Mesenteric fat pad (tissue), 1 donor: ENCODE measurements around the gene DTX4. TPM values are rescaled to one million over a fixed set of nuclear protein-coding genes. Genes with fewer than 3 reads are reported as not detected.

Experiments used
- DNase-seq: peaks from one replicate; pipeline ENCODE4 v3.0.0-alpha.2; 2020; ENCODE audit warnings: low spot score
- total RNA-seq: library from RNA; stranded (reverse); fragmentation: NEBNext Ultra II Directional; extraction: Animal tissue kit (Norgen Biotek cat#: 25700); gene quantifications from one replicate; pipeline ENCODE4 v1.2.1, GENCODE V29; 2021
- donor health status: DM: yes; HTN: yes; CAD: no.

DTX4 gene
- total RNA-seq, 1 donor from 2014 or later = 60.8 TPM

DNA sequence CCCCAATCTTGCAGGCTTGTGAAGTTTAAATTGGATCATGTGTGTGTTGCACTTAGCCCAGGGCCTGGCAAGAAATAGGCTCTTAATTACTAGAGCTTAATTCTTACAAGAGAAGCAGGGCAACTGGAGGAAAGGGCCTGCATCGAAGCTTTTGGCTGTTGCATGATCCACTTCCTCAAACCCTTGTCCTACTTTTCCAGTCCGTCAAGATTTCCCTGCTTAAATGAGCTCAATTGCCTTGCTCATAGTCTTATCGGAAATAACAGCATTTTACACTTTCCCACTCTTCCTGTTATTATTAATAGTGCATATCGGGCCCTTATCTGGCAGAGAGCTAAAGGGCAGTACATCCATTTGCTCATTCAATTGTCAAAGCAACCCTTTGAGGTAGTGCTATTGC lies 18.1 kb downstream of the DTX4 start:
- no peak for DNase-seq

- no peak for DNase-seq
Observed at GRCh38 chr11:59191095-59191494, 19.2 kb downstream of the DTX4 start.

- no peak for DNase-seq
Observed at GRCh38 chr11:59191890-59192289, 20.0 kb downstream of the DTX4 start.

- no peak for DNase-seq
Observed at GRCh38 chr11:59192446-59193020, 20.6 kb downstream of the DTX4 start.

GRCh38 chr11:59193587-59194130 lies 21.7 kb downstream of the DTX4 start:
- no peak for DNase-seq

- DNase-seq = no peak
Observed at GRCh38 chr11:59195586-59195985, 23.7 kb downstream of the DTX4 start.

DNA sequence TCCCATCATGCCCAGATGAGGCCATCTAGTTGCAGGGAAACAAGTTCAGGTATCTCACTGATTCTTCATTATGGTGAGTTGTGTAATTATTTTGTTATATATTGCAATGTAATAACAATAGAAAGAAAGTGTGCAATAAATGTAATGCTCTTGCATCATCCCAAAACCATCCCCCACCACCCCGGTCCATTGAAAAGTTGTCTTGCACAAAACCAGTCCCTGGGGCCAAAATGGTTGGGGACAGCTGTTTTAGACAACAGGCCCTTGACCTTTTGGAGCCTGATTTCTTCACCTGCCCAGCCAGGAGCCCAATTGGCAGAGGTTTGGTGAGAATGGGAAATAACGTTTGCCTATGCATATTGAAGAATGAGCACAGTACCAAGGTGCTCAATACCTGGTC lies 24.8 kb downstream of the DTX4 start:
- DNase-seq = no peak

- DNase-seq = no peak
Observed at GRCh38 chr11:59197991-59198390, 26.1 kb downstream of the DTX4 start.

GRCh38 chr11:59198726-59199125 lies 26.8 kb downstream of the DTX4 start:
- no peak for DNase-seq

GRCh38 chr11:59199546-59200422 lies 27.9 kb downstream of the DTX4 start:
- no peak for DNase-seq

GRCh38 chr11:59200423-59200746 lies 28.5 kb downstream of the DTX4 start:
- DNase-seq = no peak

DNA sequence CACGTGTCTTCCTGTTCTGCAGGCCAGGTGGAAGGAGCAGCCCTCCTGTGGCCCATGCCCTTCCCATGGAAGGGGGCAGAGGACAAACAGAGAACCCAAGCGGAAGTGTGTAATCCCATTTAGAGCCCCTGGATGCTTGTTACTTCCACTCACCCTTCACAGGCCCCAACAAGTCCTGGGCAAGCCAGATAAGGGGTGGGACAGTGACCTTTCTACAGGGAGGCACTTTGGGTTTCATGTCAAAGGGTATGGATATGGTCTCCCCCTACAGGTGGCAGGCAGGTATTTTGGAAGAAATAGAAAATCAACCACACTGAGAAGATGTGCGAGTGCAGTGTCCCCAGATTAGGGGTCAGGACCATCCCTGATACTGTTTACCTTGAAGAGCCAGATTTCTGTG lies 29.4 kb downstream of the DTX4 start:
- no peak for DNase-seq

DNA sequence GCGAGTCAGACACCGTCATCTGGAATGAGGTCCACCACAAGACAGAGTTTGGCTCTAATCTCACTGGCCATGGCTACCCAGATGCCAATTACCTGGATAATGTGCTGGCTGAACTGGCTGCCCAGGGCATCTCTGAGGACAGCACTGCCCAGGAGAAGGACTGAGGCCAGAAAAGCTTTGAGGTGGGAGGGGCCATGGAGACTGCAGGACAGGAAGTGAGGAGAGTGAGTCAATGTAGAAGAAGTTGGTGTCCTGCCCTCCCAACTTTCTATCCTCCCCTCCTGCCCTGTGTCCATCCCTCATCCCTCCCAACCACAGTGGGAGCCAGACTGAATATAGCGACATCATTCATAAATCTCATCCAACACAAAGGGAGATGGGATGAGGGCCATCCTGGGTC lies 32.8 kb downstream of the DTX4 start:
- DNase-seq = no peak

- DNase-seq = no peak
Observed at GRCh38 chr11:59205648-59206047, 33.7 kb downstream of the DTX4 start.

DNA sequence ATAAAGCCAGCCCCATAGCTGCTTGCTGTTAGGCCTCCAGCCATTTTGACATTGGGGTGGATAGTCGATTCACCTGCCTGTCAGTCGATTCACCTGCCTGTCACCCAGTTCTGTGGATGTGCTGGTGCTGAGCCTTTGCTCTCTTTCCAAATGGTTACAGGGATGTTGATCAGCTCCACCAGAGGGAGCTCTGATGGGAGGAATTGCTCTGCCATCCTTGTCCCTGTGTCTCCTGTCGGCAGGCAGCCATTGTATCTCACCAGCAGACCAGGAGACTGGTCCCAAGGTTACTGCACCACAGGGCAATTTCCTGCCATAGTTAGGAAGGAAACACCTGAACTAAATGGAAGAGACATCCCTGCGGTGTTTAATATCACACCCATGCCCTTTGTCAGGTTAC lies 34.7 kb downstream of the DTX4 start:
- DNase-seq = no peak

GRCh38 chr11:59207988-59208451 lies 36.1 kb downstream of the DTX4 start:
- no peak for DNase-seq

- no peak for DNase-seq
Observed at GRCh38 chr11:59208956-59209355, 37.0 kb downstream of the DTX4 start.

DNA sequence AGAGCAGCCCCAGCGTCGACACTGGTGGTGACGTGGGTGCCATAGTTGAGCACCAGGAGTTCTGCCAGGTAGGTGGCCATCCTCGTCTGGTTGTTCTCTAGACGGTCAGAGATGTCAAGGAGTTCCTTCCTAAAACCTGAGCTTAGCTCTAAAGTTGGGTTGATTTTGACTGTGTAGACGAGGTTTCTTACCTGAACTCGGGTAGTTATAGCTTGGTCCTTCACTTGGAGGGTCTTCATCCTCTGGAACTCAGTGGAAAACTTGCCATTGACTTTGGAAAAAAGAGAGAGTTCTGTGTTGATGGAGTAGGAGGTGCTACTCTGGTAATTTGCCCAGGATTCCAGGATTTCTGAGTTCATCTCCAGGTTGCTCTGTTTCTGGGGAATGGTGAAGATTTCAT lies 40.3 kb downstream of the DTX4 start:
- no peak for DNase-seq

GRCh38 chr11:59212744-59213631 lies 41.1 kb downstream of the DTX4 start, which contains the start of gene MPEG1:
MPEG1 (minus strand) TSS chr11:59212927; CDS start chr11:59212865, 62 bp downstream.
- DNase-seq = no peak

- no peak for DNase-seq
Observed at GRCh38 chr11:59214141-59214893, 42.4 kb downstream of the DTX4 start.
